HepG2 (cell line): ENCODE measurements around the gene PTGDS. TPM values are rescaled to one million over a fixed set of nuclear protein-coding genes. Genes with fewer than 3 reads are reported as not detected.

Experiments used
- ARNTL ChIP-seq: sonication (generic); formaldehyde crosslinking; IDR thresholded peaks from 2 replicates; pipeline ENCODE4 v1.4.0; 2020; ENCODE audit warnings: mild to moderate bottlenecking, missing genetic modification reagents
- BRD4 ChIP-seq: sonication (generic); formaldehyde crosslinking; IDR thresholded peaks from 2 replicates; pipeline ENCODE4 v1.4.0; 2020; ENCODE audit warnings: missing genetic modification reagents
- CEBPG ChIP-seq: IDR thresholded peaks from 2 replicates; pipeline ENCODE4 v1.6.1; 2016
- ELF1 ChIP-seq: sonication (generic); formaldehyde crosslinking; IDR thresholded peaks from 2 replicates; pipeline ENCODE4 v1.4.0; 2020; ENCODE audit warnings: missing genetic modification reagents
- GATAD2A ChIP-seq: IDR thresholded peaks from 2 replicates; pipeline ENCODE4 v1.6.1; 2016
- KAT7 ChIP-seq: IDR thresholded peaks from 2 replicates; pipeline ENCODE4 v1.6.1; 2018; ENCODE audit warnings: borderline replicate concordance, missing compliant biosample characterization
- MAF1 ChIP-seq: sonication (generic); formaldehyde crosslinking; IDR thresholded peaks from 2 replicates; pipeline ENCODE4 v1.5.0; 2020; ENCODE audit warnings: missing genetic modification reagents, borderline replicate concordance
- MED1 ChIP-seq: sonication (generic); formaldehyde crosslinking; IDR thresholded peaks from 2 replicates; pipeline ENCODE4 v1.4.0; 2020; ENCODE audit warnings: missing genetic modification reagents
- MTF2 ChIP-seq: sonication (generic); formaldehyde crosslinking; IDR thresholded peaks from 2 replicates; pipeline ENCODE4 v1.5.0; 2020; ENCODE audit warnings: missing genetic modification reagents, borderline replicate concordance
- NCOA5 ChIP-seq: sonication (generic); formaldehyde crosslinking; IDR thresholded peaks from 2 replicates; pipeline ENCODE4 v1.4.0; 2020; ENCODE audit warnings: missing genetic modification reagents
- NPAS2 ChIP-seq: sonication (generic); formaldehyde crosslinking; IDR thresholded peaks from 2 replicates; pipeline ENCODE4 v1.8.0; 2022; ENCODE audit warnings: mild to moderate bottlenecking, missing genetic modification reagents, borderline replicate concordance
- PPARG ChIP-seq: conservative IDR thresholded peaks from 2 replicates; pipeline ENCODE4 v1.6.1; 2016; ENCODE audit warnings: missing biosample characterization, missing genetic modification reagents
- RBAK ChIP-seq: sonication (generic); formaldehyde crosslinking; IDR thresholded peaks from 2 replicates; pipeline ENCODE4 v1.5.1; 2020; ENCODE audit warnings: mild to moderate bottlenecking, missing genetic modification reagents
- RCOR2 ChIP-seq: IDR thresholded peaks from 2 replicates; pipeline ENCODE4 v1.6.1; 2016; ENCODE audit warnings: missing biosample characterization, missing genetic modification reagents
- ZBTB14 ChIP-seq: sonication (generic); formaldehyde crosslinking; IDR thresholded peaks from 2 replicates; pipeline ENCODE4 v1.4.0; 2020; ENCODE audit warnings: missing genetic modification reagents
- ZFP36L1 ChIP-seq: sonication (generic); formaldehyde crosslinking; IDR thresholded peaks from 2 replicates; pipeline ENCODE4 v1.8.0; 2022; ENCODE audit warnings: mild to moderate bottlenecking, missing genetic modification reagents, moderate library complexity
- ZNF225 ChIP-seq: sonication (generic); formaldehyde crosslinking; IDR thresholded peaks from 2 replicates; pipeline ENCODE4 v1.4.0; 2020; ENCODE audit warnings: mild to moderate bottlenecking, missing genetic modification reagents
- ZNF431 ChIP-seq: sonication (generic); formaldehyde crosslinking; IDR thresholded peaks from 2 replicates; pipeline ENCODE4 v1.9.0; 2022; ENCODE audit warnings: missing genetic modification reagents, low read depth, mild to moderate bottlenecking, borderline replicate concordance
- polyA plus RNA-seq, 8 experiments: library from polyadenylated mRNA; depleted of rRNA in 3 of 8; stranded (reverse) in 7 of 8; unstranded in 1 of 8; fragments of >200 nt; fragmentation: Illumina TruSeq in 4 of 8; extraction: Trizol in 4 of 8; gene quantifications; 2 replicates each; pipeline versions ENCODE4 v1.2.1 to v1.2.3, GENCODE V29; 2011 to 2016; ENCODE audit warnings: low read depth in 4 of 8, missing spikeins in 1 of 8, mixed read lengths in 1 of 8; ENCODE audit not compliant: insufficient read depth in 1 of 8
- total RNA-seq, 5 experiments: library from RNA; depleted of rRNA; stranded (reverse); fragments of >200 nt; fragmentation: Illumina TruSeq; extraction: Trizol; gene quantifications; 2 replicates each; pipeline ENCODE4 v1.2.3, GENCODE V29; 2016; ENCODE audit warnings: low read depth in 1 of 5
- TF ChIP-seq, protein P1 (sequence below): sonication (generic); formaldehyde crosslinking; IDR thresholded peaks from 2 replicates; pipeline ENCODE4 v1.4.0; 2020; ENCODE audit warnings: missing genetic modification reagents, borderline replicate concordance
- TF ChIP-seq, protein P2 (sequence below): sonication (generic); formaldehyde crosslinking; IDR thresholded peaks from 2 replicates; pipeline ENCODE4 v1.5.1; 2020; ENCODE audit warnings: mild to moderate bottlenecking, moderate library complexity, missing genetic modification reagents
- TF ChIP-seq, protein P3 (sequence below): sonication (generic); formaldehyde crosslinking; IDR thresholded peaks from 2 replicates; pipeline ENCODE4 v1.5.1; 2020; ENCODE audit warnings: mild to moderate bottlenecking, missing genetic modification reagents

PTGDS gene
- total and polyA plus RNA-seq, 2 of the 13 experiments (the other 11 are each of a cell fraction or from before 2014, with no cell fraction given): 0.33 to 0.50 TPM

DNA sequence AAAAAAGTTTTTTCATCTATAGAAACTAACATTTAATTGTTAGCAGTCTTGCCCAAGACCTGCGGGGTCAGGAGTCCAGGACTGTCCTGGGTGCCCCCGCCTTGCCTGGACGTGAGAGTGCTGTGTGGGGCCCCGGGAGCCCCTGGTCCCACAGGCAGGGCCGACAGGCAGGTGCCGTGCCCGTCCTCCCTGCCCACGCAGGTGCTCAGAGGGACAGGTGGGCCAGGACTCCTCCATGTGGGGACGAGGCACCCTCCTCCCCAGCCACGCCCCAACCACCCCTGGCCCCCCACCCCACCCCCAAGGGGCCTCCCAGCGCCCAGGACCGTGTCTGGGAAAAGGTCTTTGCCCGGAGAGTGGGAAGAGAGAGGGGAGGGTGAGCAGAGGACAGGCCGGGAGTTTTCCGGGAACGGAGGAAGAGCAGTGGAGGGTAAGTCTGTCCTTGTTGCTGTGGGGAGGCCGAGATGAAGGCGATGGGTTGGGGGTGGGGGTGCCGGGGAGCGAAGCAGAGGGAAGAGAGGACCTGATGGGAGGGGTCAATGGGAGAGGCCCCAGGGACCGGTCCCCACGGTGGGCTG lies 28.0 kb upstream of the PTGDS start (continued):
- TF ChIP-seq RBAK (no peak), ARNTL (CRISPR knock-in tag) (no peak), MAF1 (CRISPR knock-in tag) (no peak), MED1 (CRISPR knock-in tag) (0 out of 2 replicates have a peak, but pooled peaks have one; percentile 44), ZBTB14 (CRISPR knock-in tag) (no peak), RCOR2 (no peak), ELF1 (CRISPR knock-in tag) (no peak), ZFP36L1 (no peak), BRD4 (CRISPR knock-in tag) (peak; percentile 29; the same call in 1 of the 2 replicates), ZNF225 (CRISPR knock-in tag) (no peak), NCOA5 (no peak), CEBPG (peak; percentile 67), KAT7 (no peak), MTF2 (CRISPR knock-in tag) (no peak), PPARG (CRISPR knock-in tag) (0 out of 2 replicates have a peak, but pooled peaks have one; percentile 15), ZNF431 (CRISPR knock-in tag) (no peak), GATAD2A (CRISPR knock-in tag) (peak; percentile 48; the same call in 1 of the 2 replicates), NPAS2 (CRISPR knock-in tag) (no peak)
- TF ChIP-seq, protein P1, sequence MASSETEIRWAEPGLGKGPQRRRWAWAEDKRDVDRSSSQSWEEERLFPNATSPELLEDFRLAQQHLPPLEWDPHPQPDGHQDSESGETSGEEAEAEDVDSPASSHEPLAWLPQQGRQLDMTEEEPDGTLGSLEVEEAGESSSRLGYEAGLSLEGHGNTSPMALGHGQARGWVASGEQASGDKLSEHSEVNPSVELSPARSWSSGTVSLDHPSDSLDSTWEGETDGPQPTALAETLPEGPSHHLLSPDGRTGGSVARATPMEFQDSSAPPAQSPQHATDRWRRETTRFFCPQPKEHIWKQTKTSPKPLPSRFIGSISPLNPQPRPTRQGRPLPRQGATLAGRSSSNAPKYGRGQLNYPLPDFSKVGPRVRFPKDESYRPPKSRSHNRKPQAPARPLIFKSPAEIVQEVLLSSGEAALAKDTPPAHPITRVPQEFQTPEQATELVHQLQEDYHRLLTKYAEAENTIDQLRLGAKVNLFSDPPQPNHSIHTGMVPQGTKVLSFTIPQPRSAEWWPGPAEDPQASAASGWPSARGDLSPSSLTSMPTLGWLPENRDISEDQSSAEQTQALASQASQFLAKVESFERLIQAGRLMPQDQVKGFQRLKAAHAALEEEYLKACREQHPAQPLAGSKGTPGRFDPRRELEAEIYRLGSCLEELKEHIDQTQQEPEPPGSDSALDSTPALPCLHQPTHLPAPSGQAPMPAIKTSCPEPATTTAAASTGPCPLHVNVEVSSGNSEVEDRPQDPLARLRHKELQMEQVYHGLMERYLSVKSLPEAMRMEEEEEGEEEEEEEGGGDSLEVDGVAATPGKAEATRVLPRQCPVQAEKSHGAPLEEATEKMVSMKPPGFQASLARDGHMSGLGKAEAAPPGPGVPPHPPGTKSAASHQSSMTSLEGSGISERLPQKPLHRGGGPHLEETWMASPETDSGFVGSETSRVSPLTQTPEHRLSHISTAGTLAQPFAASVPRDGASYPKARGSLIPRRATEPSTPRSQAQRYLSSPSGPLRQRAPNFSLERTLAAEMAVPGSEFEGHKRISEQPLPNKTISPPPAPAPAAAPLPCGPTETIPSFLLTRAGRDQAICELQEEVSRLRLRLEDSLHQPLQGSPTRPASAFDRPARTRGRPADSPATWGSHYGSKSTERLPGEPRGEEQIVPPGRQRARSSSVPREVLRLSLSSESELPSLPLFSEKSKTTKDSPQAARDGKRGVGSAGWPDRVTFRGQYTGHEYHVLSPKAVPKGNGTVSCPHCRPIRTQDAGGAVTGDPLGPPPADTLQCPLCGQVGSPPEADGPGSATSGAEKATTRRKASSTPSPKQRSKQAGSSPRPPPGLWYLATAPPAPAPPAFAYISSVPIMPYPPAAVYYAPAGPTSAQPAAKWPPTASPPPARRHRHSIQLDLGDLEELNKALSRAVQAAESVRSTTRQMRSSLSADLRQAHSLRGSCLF (CRISPR knock-in tag): no peak
- TF ChIP-seq, protein P2, sequence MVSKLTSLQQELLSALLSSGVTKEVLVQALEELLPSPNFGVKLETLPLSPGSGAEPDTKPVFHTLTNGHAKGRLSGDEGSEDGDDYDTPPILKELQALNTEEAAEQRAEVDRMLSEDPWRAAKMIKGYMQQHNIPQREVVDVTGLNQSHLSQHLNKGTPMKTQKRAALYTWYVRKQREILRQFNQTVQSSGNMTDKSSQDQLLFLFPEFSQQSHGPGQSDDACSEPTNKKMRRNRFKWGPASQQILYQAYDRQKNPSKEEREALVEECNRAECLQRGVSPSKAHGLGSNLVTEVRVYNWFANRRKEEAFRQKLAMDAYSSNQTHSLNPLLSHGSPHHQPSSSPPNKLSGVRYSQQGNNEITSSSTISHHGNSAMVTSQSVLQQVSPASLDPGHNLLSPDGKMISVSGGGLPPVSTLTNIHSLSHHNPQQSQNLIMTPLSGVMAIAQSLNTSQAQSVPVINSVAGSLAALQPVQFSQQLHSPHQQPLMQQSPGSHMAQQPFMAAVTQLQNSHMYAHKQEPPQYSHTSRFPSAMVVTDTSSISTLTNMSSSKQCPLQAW (CRISPR knock-in tag): no peak
- TF ChIP-seq, protein P3, sequence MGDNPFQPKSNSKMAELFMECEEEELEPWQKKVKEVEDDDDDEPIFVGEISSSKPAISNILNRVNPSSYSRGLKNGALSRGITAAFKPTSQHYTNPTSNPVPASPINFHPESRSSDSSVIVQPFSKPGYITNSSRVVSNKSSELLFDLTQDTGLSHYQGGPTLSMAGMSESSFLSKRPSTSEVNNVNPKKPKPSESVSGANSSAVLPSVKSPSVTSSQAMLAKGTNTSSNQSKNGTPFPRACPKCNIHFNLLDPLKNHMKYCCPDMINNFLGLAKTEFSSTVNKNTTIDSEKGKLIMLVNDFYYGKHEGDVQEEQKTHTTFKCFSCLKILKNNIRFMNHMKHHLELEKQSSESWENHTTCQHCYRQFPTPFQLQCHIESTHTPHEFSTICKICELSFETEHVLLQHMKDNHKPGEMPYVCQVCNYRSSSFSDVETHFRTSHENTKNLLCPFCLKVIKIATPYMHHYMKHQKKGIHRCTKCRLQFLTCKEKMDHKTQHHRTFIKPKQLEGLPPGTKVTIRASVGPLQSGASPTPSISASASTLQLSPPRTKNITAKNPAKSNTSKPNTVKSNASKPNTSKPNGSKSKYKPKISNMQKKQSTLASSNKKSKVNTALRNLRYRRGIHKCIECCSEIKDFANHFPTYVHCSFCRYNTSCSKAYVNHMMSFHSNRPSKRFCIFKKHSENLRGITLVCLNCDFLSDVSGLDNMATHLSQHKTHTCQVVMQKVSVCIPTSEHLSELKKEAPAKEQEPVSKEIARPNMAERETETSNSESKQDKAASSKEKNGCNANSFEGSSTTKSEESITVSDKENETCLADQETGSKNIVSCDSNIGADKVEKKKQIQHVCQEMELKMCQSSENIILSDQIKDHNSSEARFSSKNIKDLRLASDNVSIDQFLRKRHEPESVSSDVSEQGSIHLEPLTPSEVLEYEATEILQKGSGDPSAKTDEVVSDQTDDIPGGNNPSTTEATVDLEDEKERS (CRISPR knock-in tag): peak; percentile 18; the same call in 1 of the 2 replicates
